HG02610 (cell line): ENCODE results near the gene FAM151A.
"Not testable (repeated sequence)": the region's sequence is repeated elsewhere in the genome, so short reads cannot be mapped to it uniquely, and the experiment has no call there.

Experiments
- ATAC-seq: cut with Tn5 transposase; IDR thresholded peaks from one replicate; pipeline ENCODE4 v1.9.1; 2021; ENCODE audit warnings: mild to moderate bottlenecking, moderate library complexity; ENCODE audit not compliant: unreplicated experiment

Gene FAM151A

GRCh38 chr1:54636461-54637446, 13.4 kb upstream of the FAM151A start:
- not testable (repeated sequence) for ATAC-seq

- not testable (repeated sequence) for ATAC-seq
Observed at GRCh38 chr1:54635804-54636203, 12.5 kb upstream of the FAM151A start.

GRCh38 chr1:54627196-54627595, 3.9 kb upstream of the FAM151A start:
- ATAC-seq, result no peak

- ATAC-seq, result no peak
Observed at GRCh38 chr1:54624466-54625464, 1.4 kb upstream of the FAM151A start.

GRCh38 chr1:54619749-54620148, 3.6 kb downstream of the FAM151A start:
- no peak for ATAC-seq

GRCh38 chr1:54615531-54616279, 7.6 kb downstream of the FAM151A start:
- no peak for ATAC-seq

GRCh38 chr1:54614563-54614962, 8.8 kb downstream of the FAM151A start:
- no peak for ATAC-seq

GRCh38 chr1:54614024-54614423, 9.3 kb downstream of the FAM151A start:
- ATAC-seq, result no peak

GRCh38 chr1:54611621-54612020, 11.7 kb downstream of the FAM151A start:
- ATAC-seq, result no peak

GRCh38 chr1:54610601-54611580, 12.4 kb downstream of the FAM151A start:
- no peak for ATAC-seq

- no peak for ATAC-seq
Observed at GRCh38 chr1:54610048-54610447, 13.3 kb downstream of the FAM151A start.

- ATAC-seq, result no peak
Observed at GRCh38 chr1:54609301-54609921, 13.9 kb downstream of the FAM151A start.

- no peak for ATAC-seq
Observed at GRCh38 chr1:54608566-54609230, 14.6 kb downstream of the FAM151A start.

GRCh38 chr1:54607821-54608565, 15.3 kb downstream of the FAM151A start:
- ATAC-seq, result no peak

- no peak for ATAC-seq
Observed at GRCh38 chr1:54606990-54607325, 16.4 kb downstream of the FAM151A start.

GRCh38 chr1:54606096-54606989, 17.0 kb downstream of the FAM151A start:
- ATAC-seq, result no peak
